Activated CD8-positive, alpha-beta T cell treated with anti-CD3 and anti-CD28 coated beads for 36 hours (primary cell): Measurements from ENCODE around the gene GNAZ. TPM values are rescaled to one million over a fixed set of nuclear protein-coding genes. Genes with fewer than 3 reads are reported as not detected.

Source experiments
- ATAC-seq: fragments of 200-7000 bp; cut with Tn5 transposase; one replicate; pipeline ENCODE4 v1.10.0; 2021; ENCODE audit warnings: mild to moderate bottlenecking, moderate library complexity
- CTCF ChIA-PET: fragments of 350-600 bp; sonication (Branson Sonifier 250); formaldehyde crosslinking; loops from one replicate; lab custom pipeline; 2021; ENCODE audit warnings: antibody characterized with exemption; lab: Charles Lee
- POLR2A ChIA-PET: fragments of 350-600 bp; sonication (Branson Sonifier 250); formaldehyde crosslinking; loops from one replicate; lab custom pipeline; 2021; ENCODE audit warnings: antibody characterized with exemption; lab: Charles Lee
- DNase-seq: peaks from one replicate; pipeline ENCODE4 v3.0.0-alpha.2; 2020
- H3K27ac Mint-ChIP-seq: one replicate; pipeline ENCODE4 v1.8.0; 2021; ENCODE audit warnings: mild to moderate bottlenecking, mixed read lengths
- H3K27me3 Mint-ChIP-seq: one replicate; pipeline ENCODE4 v1.8.0; 2021; ENCODE audit warnings: mixed read lengths
- H3K36me3 Mint-ChIP-seq: one replicate; pipeline ENCODE4 v1.8.0; 2021; ENCODE audit warnings: low read depth, mixed read lengths
- H3K4me1 Mint-ChIP-seq: one replicate; pipeline ENCODE4 v1.8.0; 2021; ENCODE audit warnings: low read depth, mixed read lengths
- H3K4me3 Mint-ChIP-seq: one replicate; pipeline ENCODE4 v1.8.0; 2021; ENCODE audit warnings: mild to moderate bottlenecking, moderate library complexity, mixed read lengths
- H3K9me3 Mint-ChIP-seq: one replicate; pipeline ENCODE4 v1.8.0; 2021; ENCODE audit warnings: mixed read lengths
- CTCF ChIP-seq: fragments of 200-600 bp; IDR thresholded peaks from one replicate; pipeline ENCODE4 v1.8.0; 2022; ENCODE audit warnings: antibody characterized with exemption, mild to moderate bottlenecking
- intact Hi-C: fragments of 100-400 bp; cut with micrococcal nuclease; formaldehyde crosslinking; loops from one replicate; pipeline ENCODE4 v1.10.0; 2022
- total RNA-seq, 2 experiments: library from RNA; stranded (reverse); gene quantifications; one replicate each; pipeline ENCODE4 v1.2.3, GENCODE V29; 2021

The GNAZ gene
- total RNA-seq, 2 experiments from 2014 or later: 0.50 to 0.56 TPM

GRCh38 chr22:23100124-23100801, 29.9 kb downstream of the GNAZ start:
- Mint-ChIP-seq H3K9me3 (no peaks in the 10 kb centered on the region), H3K27ac (no peak overlapping the region), H3K36me3 (no peaks in the 10 kb centered on the region), H3K4me1 (no peaks in the 10 kb centered on the region), H3K27me3 (no peaks in the 10 kb centered on the region), H3K4me3 (no peak overlapping the region)
- ATAC-seq (no peak), DNase-seq (no peak)
- no peak for TF ChIP-seq CTCF
- ChIA-PET POLR2A (no interaction called here), CTCF (interaction anchor here (1.3 kb wide), 1 partner anchor 140 kb away, joined by 3 read pairs; no protein-coding TSS in a partner anchor)
- intact Hi-C loops: no loop called here

- POLR2A ChIA-PET: no interaction called here
- CTCF ChIA-PET: interaction anchor here (1.3 kb wide), 1 partner anchor 141 kb away, joined by 3 read pairs; no protein-coding TSS in a partner anchor
- ATAC-seq (no peak), DNase-seq (no peak)
- no peaks in the 10 kb centered on the region for H3K27me3 Mint-ChIP-seq
- intact Hi-C loops: no loop called here
- H3K4me1 Mint-ChIP-seq: no peaks in the 10 kb centered on the region
- H3K4me3 Mint-ChIP-seq: no peak overlapping the region
- no peak overlapping the region for H3K27ac Mint-ChIP-seq
- no peaks in the 10 kb centered on the region for H3K9me3 Mint-ChIP-seq
- H3K36me3 Mint-ChIP-seq: no peaks in the 10 kb centered on the region
- TF ChIP-seq CTCF: no peak
Measured at GRCh38 chr22:23101524-23101923, 31.2 kb downstream of the GNAZ start.

GRCh38 chr22:23102002-23102655, 31.8 kb downstream of the GNAZ start:
- CTCF ChIA-PET: no interaction called here
- H3K27ac Mint-ChIP-seq: no peak overlapping the region
- H3K27me3 Mint-ChIP-seq: no peaks in the 10 kb centered on the region
- H3K4me3 Mint-ChIP-seq: no peak overlapping the region
- H3K9me3 Mint-ChIP-seq: no peaks in the 10 kb centered on the region
- TF ChIP-seq CTCF: no peak
- POLR2A ChIA-PET: no interaction called here
- ATAC-seq: no peak
- no peaks in the 10 kb centered on the region for H3K36me3 Mint-ChIP-seq
- DNase-seq: no peak
- no peaks in the 10 kb centered on the region for H3K4me1 Mint-ChIP-seq
- intact Hi-C loops: no loop called here

GRCh38 chr22:23102776-23103175, 32.5 kb downstream of the GNAZ start:
- no peak for DNase-seq
- no peak overlapping the region for H3K4me3 Mint-ChIP-seq
- POLR2A ChIA-PET: no interaction called here
- H3K9me3 Mint-ChIP-seq: no peaks in the 10 kb centered on the region
- H3K27me3 Mint-ChIP-seq: no peaks in the 10 kb centered on the region
- intact Hi-C loops: no loop called here
- no peaks in the 10 kb centered on the region for H3K4me1 Mint-ChIP-seq
- H3K36me3 Mint-ChIP-seq: no peaks in the 10 kb centered on the region
- ATAC-seq: no peak
- CTCF ChIA-PET: interaction anchor here (0.7 to 0.9 kb wide), 2 partner anchors 143 to 254 kb away, joined by 3 read pairs; no protein-coding TSS in a partner anchor
- H3K27ac Mint-ChIP-seq: no peak overlapping the region
- TF ChIP-seq CTCF: no peak
